Measurements from ENCODE around the gene DARS2.

Gene DARS2

GRCh38 chr1:173888749-173889148 lies 64.3 kb downstream of the DARS2 start:
- DNase-seq, result no peak

- DNase-seq, result no peak
These were observed 65.4 kb downstream of the DARS2 start for GRCh38 chr1:173889885-173890284.

- no peak for DNase-seq
These were observed 69.1 kb downstream of the DARS2 start for GRCh38 chr1:173893611-173894010.

GRCh38 chr1:173894189-173894588 lies 69.7 kb downstream of the DARS2 start:
- no peak for DNase-seq

- no peak for DNase-seq
These were observed 76.0 kb downstream of the DARS2 start for GRCh38 chr1:173900427-173900826.

GRCh38 chr1:173900992-173901391 lies 76.5 kb downstream of the DARS2 start:
- no peak for DNase-seq

- DNase-seq, result no peak
These were observed 79.5 kb downstream of the DARS2 start for GRCh38 chr1:173903827-173904531.

All from activated effector memory CD4-positive, alpha-beta T cell treated with anti-CD3 and anti-CD28 coated beads, Interleukin-2, amount 50 U/mL, for 16 hours (primary cell).